H1 (cell line): ENCODE measurements around the gene NXT1. TPM values are rescaled to one million over a fixed set of nuclear protein-coding genes. Genes with fewer than 3 reads are reported as not detected.

Source experiments
- BRCA1 ChIP-seq: IDR thresholded peaks from 2 replicates; pipeline ENCODE4 v1.6.1; 2012; ENCODE audit warnings: low read depth, low read length, improper control_type of control experiment
- YY1 ChIP-seq: IDR thresholded peaks from 2 replicates; pipeline ENCODE4 v1.6.1; 2011; ENCODE audit warnings: low read depth, mild to moderate bottlenecking, low read length
- polyA plus RNA-seq, 7 experiments: library from polyadenylated mRNA; depleted of rRNA in 3 of 7; stranded (reverse) in 5 of 7; unstranded in 2 of 7; fragments of >200 nt in 5 of 7; fragments of 200-250 nt in 2 of 7; gene quantifications; 1 replicate in 5 of 7; 2 replicates in 1 of 7; 4 replicates in 1 of 7; pipeline versions ENCODE4 v1.2.1 to v1.2.3, GENCODE V29; 2011 to 2013; ENCODE audit warnings: missing spikeins in 2 of 7, mixed read lengths in 2 of 7
- total RNA-seq: library from RNA; stranded (reverse); fragmentation: NEBNext Ultra II Directional; extraction: Animal tissue kit (Norgen Biotek cat#: 25700); gene quantifications from 2 replicates; pipeline ENCODE4 v1.2.1, GENCODE V29; 2021
- TF ChIP-seq, protein P1 (sequence below): IDR thresholded peaks from 2 replicates; pipeline ENCODE4 v1.6.1; 2012; ENCODE audit warnings: inconsistent platforms

The NXT1 gene
- total and polyA plus RNA-seq, 2 of the 8 experiments (the other 6 are each of a cell fraction or from before 2014, with no cell fraction given) = 23.1 to 26.5 TPM

DNA sequence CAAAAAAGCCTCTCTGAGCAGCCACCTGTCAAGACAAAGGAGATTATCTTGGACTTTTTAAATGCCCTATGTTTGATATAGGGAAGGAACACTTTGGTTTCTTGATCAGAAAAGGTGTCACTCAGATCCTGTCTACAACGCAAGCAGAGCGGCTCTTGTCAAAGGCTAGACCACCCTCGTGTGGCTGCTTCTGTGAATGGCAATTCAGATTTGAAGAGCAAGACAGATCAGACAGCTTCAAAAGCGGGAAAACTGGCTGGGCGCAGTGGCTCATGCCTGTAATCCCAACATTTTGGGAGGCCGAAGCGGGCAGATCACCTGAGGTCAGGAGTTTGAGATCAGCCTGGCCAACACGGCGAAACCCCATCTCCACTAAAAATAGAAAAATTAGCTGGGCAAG lies 10.1 kb upstream of the NXT1 start (continued):
- TF ChIP-seq YY1 (no peak), BRCA1 (no peak)
- TF ChIP-seq, protein P1, sequence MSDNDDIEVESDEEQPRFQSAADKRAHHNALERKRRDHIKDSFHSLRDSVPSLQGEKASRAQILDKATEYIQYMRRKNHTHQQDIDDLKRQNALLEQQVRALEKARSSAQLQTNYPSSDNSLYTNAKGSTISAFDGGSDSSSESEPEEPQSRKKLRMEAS = peak; percentile 47; the same call in 1 of the 2 replicates
